ENCODE results near the gene GNB1.

GRCh38 chr1:1910033-1910465 is 19.2 kb upstream of the GNB1 start:
- TF ChIP-seq, protein P1, sequence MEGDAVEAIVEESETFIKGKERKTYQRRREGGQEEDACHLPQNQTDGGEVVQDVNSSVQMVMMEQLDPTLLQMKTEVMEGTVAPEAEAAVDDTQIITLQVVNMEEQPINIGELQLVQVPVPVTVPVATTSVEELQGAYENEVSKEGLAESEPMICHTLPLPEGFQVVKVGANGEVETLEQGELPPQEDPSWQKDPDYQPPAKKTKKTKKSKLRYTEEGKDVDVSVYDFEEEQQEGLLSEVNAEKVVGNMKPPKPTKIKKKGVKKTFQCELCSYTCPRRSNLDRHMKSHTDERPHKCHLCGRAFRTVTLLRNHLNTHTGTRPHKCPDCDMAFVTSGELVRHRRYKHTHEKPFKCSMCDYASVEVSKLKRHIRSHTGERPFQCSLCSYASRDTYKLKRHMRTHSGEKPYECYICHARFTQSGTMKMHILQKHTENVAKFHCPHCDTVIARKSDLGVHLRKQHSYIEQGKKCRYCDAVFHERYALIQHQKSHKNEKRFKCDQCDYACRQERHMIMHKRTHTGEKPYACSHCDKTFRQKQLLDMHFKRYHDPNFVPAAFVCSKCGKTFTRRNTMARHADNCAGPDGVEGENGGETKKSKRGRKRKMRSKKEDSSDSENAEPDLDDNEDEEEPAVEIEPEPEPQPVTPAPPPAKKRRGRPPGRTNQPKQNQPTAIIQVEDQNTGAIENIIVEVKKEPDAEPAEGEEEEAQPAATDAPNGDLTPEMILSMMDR (conservative IDR thresholded peaks at IDR 0.05; ENCODE audit: low read depth, low read length), result no peak
- TF ChIP-seq MAFK (IDR thresholded peaks at IDR 0.05; ENCODE audit: low read depth, low read length) (no peak), POLR2A (IDR thresholded peaks at IDR 0.05; ENCODE audit: low read depth, low read length) (no peak), RAD21 (IDR thresholded peaks at IDR 0.05; ENCODE audit: low read length) (no peak), MAZ (IDR thresholded peaks at IDR 0.05; ENCODE audit: borderline replicate concordance, low read depth, low read length) (no peak), CEBPB (IDR thresholded peaks at IDR 0.05; ENCODE audit: low read depth, low read length) (no peak), FOS (IDR thresholded peaks at IDR 0.05; ENCODE audit: low read depth, low read length) (no peak), CHD1 (IDR thresholded peaks at IDR 0.05; ENCODE audit: low read depth, low read length) (no peak), SMC3 (IDR thresholded peaks at IDR 0.05; ENCODE audit: low read depth, low read length) (no peak), MXI1 (IDR thresholded peaks at IDR 0.05; ENCODE audit: borderline replicate concordance, low read depth, low read length) (no peak), RCOR1 (IDR thresholded peaks at IDR 0.05; ENCODE audit: insufficient replicate concordance, low read length) (no peak), RFX5 (IDR thresholded peaks at IDR 0.05; ENCODE audit: low read depth, low read length) (no peak), NFE2L2 (IDR thresholded peaks at IDR 0.05; ENCODE audit: low read depth, low read length) (no peak)
- TF ChIP-seq, protein P2, sequence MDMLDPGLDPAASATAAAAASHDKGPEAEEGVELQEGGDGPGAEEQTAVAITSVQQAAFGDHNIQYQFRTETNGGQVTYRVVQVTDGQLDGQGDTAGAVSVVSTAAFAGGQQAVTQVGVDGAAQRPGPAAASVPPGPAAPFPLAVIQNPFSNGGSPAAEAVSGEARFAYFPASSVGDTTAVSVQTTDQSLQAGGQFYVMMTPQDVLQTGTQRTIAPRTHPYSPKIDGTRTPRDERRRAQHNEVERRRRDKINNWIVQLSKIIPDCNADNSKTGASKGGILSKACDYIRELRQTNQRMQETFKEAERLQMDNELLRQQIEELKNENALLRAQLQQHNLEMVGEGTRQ (IDR thresholded peaks at IDR 0.05; ENCODE audit: low read depth, low read length), result no peak

Data from IMR-90 (cell line).